ENCODE measurements around the gene RNF113B.

The RNF113B gene

DNA sequence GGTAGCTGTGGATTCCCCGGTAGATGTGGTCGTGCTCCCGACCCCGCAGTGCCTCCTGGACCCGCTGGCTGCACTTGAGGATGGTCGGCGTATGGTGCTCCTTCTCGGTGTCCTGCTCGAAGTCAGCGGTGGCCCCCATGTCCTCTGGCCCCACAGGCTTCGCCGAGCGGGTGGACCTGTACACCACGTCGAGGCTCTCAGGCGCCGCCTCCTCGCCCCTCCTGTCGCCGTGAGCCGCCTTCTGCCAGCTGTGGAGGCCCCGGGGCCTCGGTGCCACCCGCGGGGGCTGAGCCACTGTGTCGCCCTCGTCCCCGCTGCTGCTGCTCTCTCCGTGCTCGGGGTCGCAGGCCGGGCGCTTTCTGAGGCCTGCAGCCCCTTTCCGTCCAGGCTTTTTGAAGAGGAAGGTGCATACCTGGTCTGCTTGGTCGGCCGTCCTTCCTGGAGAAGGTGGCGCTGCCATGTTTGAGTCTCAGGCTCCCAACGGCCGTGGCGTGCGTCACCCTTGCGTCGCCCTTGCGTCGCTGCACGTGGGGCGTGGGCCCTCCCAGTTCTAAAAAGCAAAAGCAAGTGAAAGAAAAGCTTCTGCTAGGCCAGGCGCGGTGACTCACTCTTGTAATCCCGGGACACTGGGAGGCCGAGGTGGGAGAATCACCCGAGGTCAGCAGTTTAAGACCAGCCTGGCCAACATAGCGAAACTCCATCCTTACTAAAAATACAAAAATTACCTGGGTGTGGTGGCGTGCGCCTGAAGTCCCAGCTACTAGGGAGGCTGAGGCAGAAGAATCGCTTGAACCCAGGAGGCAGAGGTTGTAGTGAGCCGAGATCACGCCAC, at the start of gene RNF113B:
Gene RNF113B, minus strand, starts transcription at position 493 of the 832 bp plus-strand sequence. Its CDS starts 33 bp downstream, at position 460.
- DNase-seq, result no peak

DNA sequence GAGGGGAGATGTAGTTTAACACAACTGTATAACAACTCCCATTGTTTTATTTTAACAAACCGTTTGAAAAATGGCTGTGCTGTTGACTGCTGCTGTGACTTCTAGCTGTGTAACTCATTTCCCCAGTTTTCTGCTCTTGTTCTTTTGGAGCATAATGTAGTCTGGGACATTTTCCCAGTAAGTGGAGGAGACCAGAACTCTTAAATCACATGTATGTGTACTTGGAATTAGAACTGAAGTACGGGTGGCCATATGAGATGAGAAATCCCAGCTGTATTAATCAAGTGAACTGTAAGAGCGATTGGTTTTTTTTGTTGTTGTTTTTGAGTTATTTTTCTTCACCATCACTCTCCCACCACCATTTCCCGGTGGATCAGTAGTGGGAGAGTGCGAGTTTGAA, 49.4 kb upstream of the RNF113B start:
- DNase-seq, result no peak

- DNase-seq, result peak in 32 of 56 donors; percentile 10 to 67 (median 30)
Observed at GRCh38 chr13:98225036-98225940, 48.2 kb upstream of the RNF113B start.

- no peak for DNase-seq
Observed at GRCh38 chr13:98224557-98224956, 47.5 kb upstream of the RNF113B start.

GRCh38 chr13:98223741-98224140, 46.7 kb upstream of the RNF113B start:
- no peak for DNase-seq

- no peak for DNase-seq
Observed at GRCh38 chr13:98222816-98223215, 45.7 kb upstream of the RNF113B start.

- DNase-seq, result no peak
Observed at GRCh38 chr13:98222081-98222554, 45.0 kb upstream of the RNF113B start.

DNA sequence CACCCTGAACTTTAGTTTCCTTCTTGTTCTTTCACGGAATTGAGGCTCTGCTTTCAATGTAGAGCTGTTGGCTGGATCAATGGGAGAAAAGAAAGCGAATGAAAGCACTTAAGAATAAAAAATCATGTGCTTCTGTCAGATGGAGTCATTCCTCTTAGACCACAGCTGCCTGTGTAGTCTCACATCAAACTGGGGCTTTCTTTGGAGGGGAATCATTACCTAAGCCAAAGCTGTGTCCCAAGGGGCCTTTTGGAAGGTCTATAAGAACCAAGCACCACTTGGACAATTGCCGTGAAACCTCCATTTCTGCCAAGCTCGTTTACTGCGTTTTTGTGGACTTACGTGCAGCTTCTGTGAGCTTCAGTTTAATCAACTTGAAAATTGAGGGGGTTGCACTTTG, 44.2 kb upstream of the RNF113B start:
- no peak for DNase-seq

DNA sequence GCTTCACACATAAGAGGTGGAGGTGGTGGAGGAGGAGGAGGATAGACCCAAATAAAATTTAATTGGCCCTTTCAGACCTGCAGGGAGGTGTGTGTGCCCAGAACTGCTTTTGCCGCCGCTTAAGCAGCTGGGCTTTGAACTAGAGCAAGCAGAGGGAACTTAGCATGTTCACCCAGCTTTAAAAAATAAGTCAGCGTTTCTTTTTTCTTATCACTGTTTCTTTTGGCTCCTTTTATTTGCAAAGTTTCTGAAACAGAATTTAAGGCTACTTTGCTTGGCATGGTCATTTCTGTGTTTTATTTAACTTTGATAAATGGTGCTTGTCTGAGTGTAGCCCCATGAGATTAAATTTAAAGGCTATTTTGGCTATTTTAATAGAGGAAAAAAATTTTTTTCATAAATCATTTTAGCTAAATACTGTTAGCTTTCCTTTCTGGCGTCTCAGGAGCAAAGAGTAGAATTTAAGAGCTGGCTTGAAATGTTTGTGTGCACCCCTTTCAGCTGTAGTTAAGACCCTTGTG, 43.3 kb upstream of the RNF113B start:
- no peak for DNase-seq

GRCh38 chr13:98219685-98220084, 42.6 kb upstream of the RNF113B start:
- no peak for DNase-seq

GRCh38 chr13:98217597-98217996, 40.5 kb upstream of the RNF113B start:
- DNase-seq, result no peak

GRCh38 chr13:98216711-98217285, 39.7 kb upstream of the RNF113B start:
- DNase-seq, result no peak

GRCh38 chr13:98216135-98216565, 39.1 kb upstream of the RNF113B start:
- DNase-seq, result peak in 15 of 56 donors; percentile 7 to 44 (median 19)

DNA sequence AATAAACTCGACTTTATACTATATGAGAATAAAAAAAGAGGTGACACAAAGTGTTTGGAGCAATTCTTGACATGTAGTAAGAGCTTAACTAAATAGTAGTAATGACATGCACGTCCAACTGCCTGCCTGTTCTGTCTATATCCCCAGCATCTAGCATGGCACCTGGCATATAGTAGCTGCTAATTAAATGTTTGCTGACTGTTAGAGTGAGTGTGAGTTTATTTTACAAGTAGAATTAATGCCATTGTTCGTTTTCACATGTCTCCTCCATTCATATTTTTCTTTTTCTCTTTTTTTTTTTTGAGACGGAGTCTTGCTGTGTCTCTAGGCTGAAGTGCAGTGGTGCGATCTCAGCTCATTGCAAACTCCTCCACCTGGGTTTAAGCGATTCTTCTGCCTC, 38.4 kb upstream of the RNF113B start:
- DNase-seq, result no peak

- DNase-seq, result no peak
Observed at GRCh38 chr13:98214707-98215106, 37.6 kb upstream of the RNF113B start.

GRCh38 chr13:98214008-98214643, 37.1 kb upstream of the RNF113B start:
- peak in 13 of 56 donors; percentile 8 to 28 (median 15) for DNase-seq

GRCh38 chr13:98213354-98213753, 36.3 kb upstream of the RNF113B start:
- no peak for DNase-seq

DNA sequence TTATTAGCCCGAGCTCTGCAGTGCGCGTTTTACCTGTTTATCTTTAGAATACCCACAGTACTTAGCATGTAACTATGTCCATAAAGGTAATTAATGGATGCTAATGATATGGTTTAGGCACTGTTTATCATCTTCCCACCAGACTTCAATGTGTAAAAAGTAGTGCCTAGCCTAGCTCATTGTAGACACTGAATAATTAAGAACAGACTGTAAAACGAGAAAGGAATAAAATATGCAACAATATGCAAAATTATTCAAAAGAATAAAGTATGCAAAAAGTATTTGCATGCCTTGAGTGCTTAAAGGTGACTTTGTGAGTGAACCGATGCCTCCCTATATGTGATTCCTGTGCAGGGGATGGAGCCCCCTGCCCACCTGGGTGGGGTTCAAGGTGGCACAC, 35.7 kb upstream of the RNF113B start:
- no peak for DNase-seq

DNA sequence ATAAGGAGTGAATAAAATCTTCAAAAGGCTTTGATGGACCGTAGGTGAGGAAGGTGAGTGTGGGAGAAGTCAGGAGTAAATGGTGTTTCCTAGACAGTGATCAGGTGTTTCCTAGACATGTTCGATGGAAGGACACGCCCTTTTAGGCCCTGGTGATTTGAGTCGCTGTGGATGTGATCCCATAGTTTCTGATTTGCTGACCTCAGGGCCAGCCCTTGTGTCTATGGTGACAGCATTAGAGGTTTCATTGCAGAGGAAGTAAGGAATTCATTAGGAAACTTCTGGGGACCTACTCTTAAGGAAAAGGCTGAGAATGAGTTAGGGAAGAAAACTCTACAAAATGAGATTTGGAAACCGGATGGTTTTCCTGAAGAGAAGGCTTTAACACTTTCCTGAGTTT, 31.5 kb upstream of the RNF113B start:
- DNase-seq, result no peak

GRCh38 chr13:98207416-98207815, 30.3 kb upstream of the RNF113B start:
- no peak for DNase-seq

DNA sequence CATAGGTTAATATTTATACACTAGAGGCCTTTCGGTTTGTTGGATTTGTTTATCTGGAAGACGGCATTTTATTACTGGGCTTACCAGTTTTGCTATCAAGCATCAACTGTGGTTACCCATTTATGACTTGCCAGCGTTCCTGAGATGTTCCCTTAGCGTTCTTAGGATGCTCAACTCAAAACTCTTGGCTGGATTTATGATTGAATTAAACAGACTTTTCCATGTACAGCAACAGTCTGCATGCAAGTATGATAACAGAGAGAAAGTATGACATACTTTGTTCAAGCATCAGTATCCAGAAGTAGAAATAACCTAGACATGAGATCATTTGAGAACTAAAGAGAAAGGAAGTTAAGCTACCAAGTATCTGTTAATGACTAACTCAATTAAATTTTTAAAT, 29.9 kb upstream of the RNF113B start:
- no peak for DNase-seq

All from amygdala (tissue), 56 donors.